Hepatocyte (in vitro differentiated cells): Measurements from ENCODE around the gene G6PC1. TPM values are rescaled to one million over a fixed set of nuclear protein-coding genes. Genes with fewer than 3 reads are reported as not detected.

Experiments used
- DNase-seq: peaks from one replicate; pipeline ENCODE4 v3.0.0-alpha.2; 2016; ENCODE audit warnings: low spot score
- H2AFZ ChIP-seq: fragments of 200-600 bp; sonication (generic); 2 replicates; pipeline ENCODE4 v1.6.0; 2016; ENCODE audit warnings: antibody characterized with exemption, mild to moderate bottlenecking
- H3K27ac ChIP-seq: fragments of 200-600 bp; sonication (generic); 2 replicates; pipeline ENCODE4 v1.5.1; 2016; ENCODE audit warnings: mild to moderate bottlenecking
- H3K27me3 ChIP-seq: fragments of 200-600 bp; sonication (generic); 2 replicates; pipeline ENCODE4 v1.6.1; 2016
- H3K36me3 ChIP-seq: fragments of 200-600 bp; sonication (generic); replicated peaks from 2 replicates; pipeline ENCODE4 v1.5.1; 2016; ENCODE audit warnings: low read depth; ENCODE audit not compliant: insufficient read depth
- H3K4me1 ChIP-seq: fragments of 200-600 bp; sonication (generic); 2 replicates; pipeline ENCODE4 v1.5.1; 2016; ENCODE audit warnings: mild to moderate bottlenecking, moderate library complexity; ENCODE audit not compliant: insufficient read depth
- H3K4me2 ChIP-seq: fragments of 200-600 bp; sonication (generic); 2 replicates; pipeline ENCODE4 v1.6.0; 2016
- H3K4me3 ChIP-seq: fragments of 200-600 bp; sonication (generic); 2 replicates; pipeline ENCODE4 v1.5.1; 2016; ENCODE audit warnings: mild to moderate bottlenecking
- H3K79me2 ChIP-seq: fragments of 200-600 bp; sonication (generic); 2 replicates; pipeline ENCODE4 v1.6.0; 2017; ENCODE audit warnings: mild to moderate bottlenecking
- H3K9me2 ChIP-seq: fragments of 200-600 bp; sonication (generic); replicated peaks from 2 replicates; pipeline ENCODE4 v1.6.0; 2017; ENCODE audit warnings: mild to moderate bottlenecking; ENCODE audit not compliant: insufficient read depth
- H3K9me3 ChIP-seq: fragments of 200-600 bp; sonication (generic); 2 replicates; pipeline ENCODE4 v1.5.1; 2016; ENCODE audit warnings: low read depth, mild to moderate bottlenecking
- H4K20me1 ChIP-seq: fragments of 200-600 bp; sonication (generic); 2 replicates; pipeline ENCODE4 v1.6.0; 2016; ENCODE audit warnings: mild to moderate bottlenecking; ENCODE audit not compliant: insufficient read depth, poor library complexity, severe bottlenecking
- CTCF ChIP-seq: fragments of 200-600 bp; sonication (generic); IDR thresholded peaks from 2 replicates; pipeline ENCODE4 v1.5.1; 2016; ENCODE audit warnings: antibody characterized with exemption, mild to moderate bottlenecking; ENCODE audit not compliant: poor library complexity
- EZH2 ChIP-seq: fragments of 200-600 bp; sonication (generic); IDR thresholded peaks from 2 replicates; pipeline ENCODE4 v1.6.1; 2016; ENCODE audit warnings: antibody characterized with exemption, mild to moderate bottlenecking, borderline replicate concordance
- EZH2phosphoT487 ChIP-seq: fragments of 200-600 bp; sonication (generic); IDR thresholded peaks from one replicate; pipeline ENCODE4 v1.6.1; 2018; ENCODE audit warnings: antibody characterized with exemption, mild to moderate bottlenecking, low read depth, moderate library complexity; ENCODE audit not compliant: unreplicated experiment, severe bottlenecking
- WGBS: methylation state at CpG from one replicate; pipeline ENCODE4 v1.1.6; 2016; ENCODE audit warnings: low lambda C conversion rate; ENCODE audit errors: missing lambda C conversion rate; 5-methylcytosine and 5-hydroxymethylcytosine counted together
- polyA plus RNA-seq: library from polyadenylated mRNA; unstranded; fragments of >200 nt; fragmentation: Nextera tagmentation; extraction: Ambion mirVana; gene quantifications from 2 replicates; pipeline ENCODE4 v1.2.1, GENCODE V29; 2016
- total RNA-seq: library from RNA; depleted of rRNA; stranded (reverse); fragments of >200 nt; gene quantifications from 2 replicates; pipeline ENCODE4 v1.2.3, GENCODE V29; 2014

The G6PC1 gene
- total and polyA plus RNA-seq, 2 experiments from 2014 or later, result 18.2 to 24.2 TPM

GRCh38 chr17:42853004-42853403, 47.6 kb upstream of the G6PC1 start:
- WGBS, result 77% methylated on average over 4 of the region's 4 CpGs
- Histone ChIP-seq H3K79me2 (no peaks in the 10 kb centered on the region), H3K4me3 (no peak overlapping the region), H4K20me1 (no peaks in the 10 kb centered on the region), H3K27me3 (peaks cover 6% of the 10 kb centered on the region), H3K9me3 (no peaks in the 10 kb centered on the region), H3K4me2 (no peak overlapping the region), H3K4me1 (no peaks in the 10 kb centered on the region), H3K9me2 (no peaks in the 10 kb centered on the region), H3K27ac (no peak overlapping the region), H3K36me3 (no peaks in the 10 kb centered on the region), H2AFZ (no peak overlapping the region)
- DNase-seq, result no peak
- TF ChIP-seq EZH2phosphoT487, result no peak
- no peak for TF ChIP-seq CTCF
- no peak for TF ChIP-seq EZH2

- H3K36me3 ChIP-seq, result no peaks in the 10 kb centered on the region
- no peak overlapping the region for H2AFZ ChIP-seq
- no peaks in the 10 kb centered on the region for H4K20me1 ChIP-seq
- no peak overlapping the region for H3K4me3 ChIP-seq
- TF ChIP-seq CTCF (no peak), EZH2phosphoT487 (no peak), EZH2 (no peak)
- no peak overlapping the region for H3K27ac ChIP-seq
- peaks cover 6% of the 10 kb centered on the region for H3K27me3 ChIP-seq
- no peaks in the 10 kb centered on the region for H3K79me2 ChIP-seq
- DNase-seq, result no peak
- no peak overlapping the region for H3K4me2 ChIP-seq
- H3K9me3 ChIP-seq, result no peaks in the 10 kb centered on the region
- H3K4me1 ChIP-seq, result no peaks in the 10 kb centered on the region
- H3K9me2 ChIP-seq, result no peaks in the 10 kb centered on the region
- WGBS, result 93% methylated on average over 5 of the region's 5 CpGs
These were observed 47.0 kb upstream of the G6PC1 start for GRCh38 chr17:42853597-42853967.

- Histone ChIP-seq H3K27ac (no peak overlapping the region), H4K20me1 (no peaks in the 10 kb centered on the region), H3K4me1 (no peaks in the 10 kb centered on the region), H3K4me3 (no peak overlapping the region), H3K9me3 (no peaks in the 10 kb centered on the region), H2AFZ (no peak overlapping the region), H3K4me2 (no peak overlapping the region), H3K27me3 (peaks cover 6% of the 10 kb centered on the region), H3K9me2 (no peaks in the 10 kb centered on the region), H3K36me3 (no peaks in the 10 kb centered on the region), H3K79me2 (no peaks in the 10 kb centered on the region)
- DNase-seq, result no peak
- TF ChIP-seq CTCF, result no peak
- TF ChIP-seq EZH2, result no peak
- no peak for TF ChIP-seq EZH2phosphoT487
- WGBS, result 88% methylated on average over 14 of the region's 15 CpGs
These were observed 46.4 kb upstream of the G6PC1 start for GRCh38 chr17:42853968-42854790.
